ENCODE measurements around the gene ZNF683. TPM values are rescaled to one million over a fixed set of nuclear protein-coding genes. Genes with fewer than 3 reads are reported as not detected.

Gene ZNF683
- total and polyA plus RNA-seq, 9 of the 15 experiments (the other 6 are each of a cell fraction or from before 2014, with no cell fraction given), result not detected

DNA sequence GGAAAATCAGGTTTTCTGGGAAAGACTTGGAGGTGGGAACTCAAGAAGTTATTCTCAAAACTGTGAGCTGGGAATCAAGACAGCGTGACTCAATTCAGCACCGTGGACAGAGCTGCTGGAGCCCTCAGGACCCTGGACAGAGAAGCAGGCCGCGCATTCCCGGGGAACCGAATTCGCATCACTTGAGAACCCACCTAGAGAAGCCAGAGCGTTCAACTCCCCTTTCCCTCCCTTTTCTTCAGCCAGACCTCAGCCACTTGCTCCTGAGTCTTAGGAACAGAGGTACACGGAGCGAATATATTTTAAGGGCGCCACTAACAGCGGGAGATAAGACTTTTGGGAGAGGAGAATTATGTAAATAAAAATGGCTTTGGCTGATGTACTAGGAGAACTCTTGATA, 36.1 kb upstream of the ZNF683 start (continued):
- TF ChIP-seq, protein P1, sequence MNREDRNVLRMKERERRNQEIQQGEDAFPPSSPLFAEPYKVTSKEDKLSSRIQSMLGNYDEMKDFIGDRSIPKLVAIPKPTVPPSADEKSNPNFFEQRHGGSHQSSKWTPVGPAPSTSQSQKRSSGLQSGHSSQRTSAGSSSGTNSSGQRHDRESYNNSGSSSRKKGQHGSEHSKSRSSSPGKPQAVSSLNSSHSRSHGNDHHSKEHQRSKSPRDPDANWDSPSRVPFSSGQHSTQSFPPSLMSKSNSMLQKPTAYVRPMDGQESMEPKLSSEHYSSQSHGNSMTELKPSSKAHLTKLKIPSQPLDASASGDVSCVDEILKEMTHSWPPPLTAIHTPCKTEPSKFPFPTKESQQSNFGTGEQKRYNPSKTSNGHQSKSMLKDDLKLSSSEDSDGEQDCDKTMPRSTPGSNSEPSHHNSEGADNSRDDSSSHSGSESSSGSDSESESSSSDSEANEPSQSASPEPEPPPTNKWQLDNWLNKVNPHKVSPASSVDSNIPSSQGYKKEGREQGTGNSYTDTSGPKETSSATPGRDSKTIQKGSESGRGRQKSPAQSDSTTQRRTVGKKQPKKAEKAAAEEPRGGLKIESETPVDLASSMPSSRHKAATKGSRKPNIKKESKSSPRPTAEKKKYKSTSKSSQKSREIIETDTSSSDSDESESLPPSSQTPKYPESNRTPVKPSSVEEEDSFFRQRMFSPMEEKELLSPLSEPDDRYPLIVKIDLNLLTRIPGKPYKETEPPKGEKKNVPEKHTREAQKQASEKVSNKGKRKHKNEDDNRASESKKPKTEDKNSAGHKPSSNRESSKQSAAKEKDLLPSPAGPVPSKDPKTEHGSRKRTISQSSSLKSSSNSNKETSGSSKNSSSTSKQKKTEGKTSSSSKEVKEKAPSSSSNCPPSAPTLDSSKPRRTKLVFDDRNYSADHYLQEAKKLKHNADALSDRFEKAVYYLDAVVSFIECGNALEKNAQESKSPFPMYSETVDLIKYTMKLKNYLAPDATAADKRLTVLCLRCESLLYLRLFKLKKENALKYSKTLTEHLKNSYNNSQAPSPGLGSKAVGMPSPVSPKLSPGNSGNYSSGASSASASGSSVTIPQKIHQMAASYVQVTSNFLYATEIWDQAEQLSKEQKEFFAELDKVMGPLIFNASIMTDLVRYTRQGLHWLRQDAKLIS (CRISPR knock-in tag; IDR thresholded peaks at IDR 0.05), result peak; percentile 100
- peak; percentile 95 for TF ChIP-seq ZBTB40 (IDR thresholded peaks at IDR 0.05)
- peak; percentile 91 for TF ChIP-seq ZBTB40 (CRISPR knock-in tag; IDR thresholded peaks at IDR 0.05)
- no peak for TF ChIP-seq WHSC1 (IDR thresholded peaks at IDR 0.05; ENCODE audit: low read length)
- no peak for TF ChIP-seq ZNF778 (CRISPR knock-in tag; IDR thresholded peaks at IDR 0.05)
- TF ChIP-seq, protein P2, sequence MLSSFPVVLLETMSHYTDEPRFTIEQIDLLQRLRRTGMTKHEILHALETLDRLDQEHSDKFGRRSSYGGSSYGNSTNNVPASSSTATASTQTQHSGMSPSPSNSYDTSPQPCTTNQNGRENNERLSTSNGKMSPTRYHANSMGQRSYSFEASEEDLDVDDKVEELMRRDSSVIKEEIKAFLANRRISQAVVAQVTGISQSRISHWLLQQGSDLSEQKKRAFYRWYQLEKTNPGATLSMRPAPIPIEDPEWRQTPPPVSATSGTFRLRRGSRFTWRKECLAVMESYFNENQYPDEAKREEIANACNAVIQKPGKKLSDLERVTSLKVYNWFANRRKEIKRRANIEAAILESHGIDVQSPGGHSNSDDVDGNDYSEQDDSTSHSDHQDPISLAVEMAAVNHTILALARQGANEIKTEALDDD (IDR thresholded peaks at IDR 0.05), result no peak
